GM19463 (cell line): ENCODE measurements around the gene RGS9.
A peak's percentile ranks its signal among the peaks of the same experiment; 100 is the strongest.
"Not testable (repeated sequence)": the region's sequence is repeated elsewhere in the genome, so short reads cannot be mapped to it uniquely, and the experiment has no call there.

Source experiments
- ATAC-seq: cut with Tn5 transposase; IDR thresholded peaks from one replicate; pipeline ENCODE4 v1.9.1; 2021; ENCODE audit warnings: mild to moderate bottlenecking, moderate library complexity; ENCODE audit not compliant: unreplicated experiment

The RGS9 gene

DNA sequence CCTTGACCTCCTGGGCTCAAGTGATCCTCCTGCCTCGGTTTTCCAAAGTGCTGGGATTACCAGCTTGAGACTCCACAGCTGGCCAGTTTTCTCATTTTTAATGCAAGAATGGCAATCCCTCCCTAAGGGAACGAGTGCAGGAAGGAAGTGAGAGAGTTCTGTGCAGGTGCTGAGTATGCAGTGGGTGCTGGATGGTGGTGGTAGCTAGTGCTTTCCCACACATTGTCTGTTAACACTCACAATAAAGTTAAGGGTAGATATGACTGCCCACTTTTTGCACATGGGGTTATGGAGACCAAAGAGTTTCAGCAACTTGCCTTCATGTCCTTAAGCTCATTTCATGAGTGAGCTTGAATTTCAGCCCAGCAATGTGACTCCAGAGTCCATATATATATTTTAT lies 18.5 kb downstream of the RGS9 start:
- ATAC-seq = peak; percentile 48

DNA sequence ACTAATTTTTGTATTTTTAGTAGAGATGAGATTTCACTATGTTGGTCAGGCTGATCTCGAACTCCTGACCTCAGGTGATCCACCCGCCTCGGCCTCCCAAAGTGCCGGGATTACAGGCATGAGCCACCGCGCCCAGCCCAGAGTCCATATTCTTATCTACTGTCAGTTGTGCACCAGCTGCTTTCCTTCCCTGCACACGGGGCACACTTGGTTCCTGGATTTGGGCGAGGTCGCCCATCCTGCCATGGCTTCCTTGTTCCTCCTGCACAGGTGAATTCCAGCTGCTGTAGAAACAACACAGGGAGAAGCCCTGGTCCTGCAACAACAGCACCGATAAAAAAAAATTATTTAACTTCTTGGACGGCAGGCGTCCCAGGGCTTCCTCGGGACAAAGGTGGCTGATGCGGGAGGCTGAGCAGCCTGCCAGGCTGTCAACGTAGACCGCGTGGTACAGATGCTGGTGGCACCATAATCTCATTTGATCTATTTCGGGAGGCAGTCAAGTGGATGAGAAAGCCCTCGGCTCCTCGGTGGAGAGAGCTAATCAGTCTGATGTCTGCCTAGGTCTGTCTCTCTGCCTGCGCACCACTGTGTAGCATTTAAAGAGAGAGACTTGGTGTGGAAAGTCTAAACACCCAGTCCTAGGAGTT lies 19.1 kb downstream of the RGS9 start:
- no peak for ATAC-seq

DNA sequence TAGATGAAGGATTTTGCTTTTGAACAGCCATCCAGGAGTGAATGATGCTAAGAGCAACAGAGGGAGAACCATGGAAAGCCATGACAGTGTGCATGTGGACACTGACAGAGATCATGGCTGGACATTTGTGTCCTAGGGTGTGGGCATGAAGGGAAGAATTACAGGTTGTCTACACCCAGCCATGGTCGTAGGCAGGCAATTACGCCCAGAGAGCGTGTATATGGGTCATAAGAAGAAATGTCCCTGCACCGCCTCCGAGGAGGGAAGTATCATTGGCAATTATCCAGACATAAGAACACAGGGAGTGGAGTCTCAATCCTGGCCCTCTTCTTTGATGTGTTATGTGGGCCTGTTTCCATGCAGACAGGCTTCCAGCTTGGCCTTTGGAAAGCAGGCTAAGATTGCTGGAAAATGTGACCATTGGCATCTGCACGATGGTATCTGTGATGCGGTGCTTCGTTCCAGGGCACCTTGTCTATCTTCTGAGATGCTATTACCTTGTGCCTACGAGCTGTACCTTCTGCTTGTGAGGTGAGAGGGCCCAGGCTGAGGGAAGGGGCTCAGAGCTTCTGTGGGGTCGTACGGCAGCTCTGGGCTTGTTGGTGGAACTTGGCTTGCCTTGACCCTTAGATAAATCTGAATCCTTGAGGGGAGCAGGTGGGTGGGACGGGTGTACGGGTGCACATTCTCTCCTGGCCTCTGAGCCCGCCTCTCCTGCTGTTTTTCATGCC lies 19.8 kb downstream of the RGS9 start:
- ATAC-seq = no peak

DNA sequence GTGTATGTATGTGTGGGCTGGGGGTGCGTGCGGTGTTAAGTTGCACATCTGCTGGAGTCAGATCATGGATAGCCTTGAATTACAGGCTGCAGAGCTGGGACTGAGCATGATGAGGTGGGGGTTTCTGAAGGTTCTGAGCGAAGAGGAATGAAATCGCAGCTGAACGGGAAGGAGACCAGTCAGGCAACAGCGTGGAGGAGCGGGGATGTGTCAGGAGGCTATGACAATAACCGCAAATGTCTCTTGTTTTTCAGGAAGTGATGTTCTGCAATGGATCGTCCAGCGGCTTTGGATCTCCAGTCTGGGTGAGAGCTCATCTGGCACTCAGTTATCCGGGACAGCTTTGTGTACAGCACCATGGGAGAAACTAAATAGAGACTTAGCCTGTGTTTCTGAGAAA lies 20.9 kb downstream of the RGS9 start:
- ATAC-seq = no peak

DNA sequence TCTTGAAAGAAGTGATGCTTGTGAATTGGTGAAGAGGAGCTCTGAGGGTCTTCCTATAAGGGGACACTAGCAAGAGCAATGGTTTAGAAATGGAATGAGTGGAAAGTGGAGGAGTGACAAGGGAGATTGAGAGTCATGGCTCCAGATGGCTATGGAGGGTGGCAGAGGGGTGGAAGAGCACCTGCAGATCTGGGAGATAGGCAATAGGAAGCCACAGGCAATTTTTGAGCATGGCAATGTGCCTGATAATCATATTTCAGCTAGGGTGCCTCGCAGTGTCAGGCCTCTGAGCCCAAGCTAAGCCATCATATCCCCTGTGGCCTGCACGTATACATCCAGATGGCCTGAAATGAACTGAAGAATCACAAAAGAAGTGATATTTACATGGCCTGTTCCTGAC lies 21.5 kb downstream of the RGS9 start:
- no peak for ATAC-seq

DNA sequence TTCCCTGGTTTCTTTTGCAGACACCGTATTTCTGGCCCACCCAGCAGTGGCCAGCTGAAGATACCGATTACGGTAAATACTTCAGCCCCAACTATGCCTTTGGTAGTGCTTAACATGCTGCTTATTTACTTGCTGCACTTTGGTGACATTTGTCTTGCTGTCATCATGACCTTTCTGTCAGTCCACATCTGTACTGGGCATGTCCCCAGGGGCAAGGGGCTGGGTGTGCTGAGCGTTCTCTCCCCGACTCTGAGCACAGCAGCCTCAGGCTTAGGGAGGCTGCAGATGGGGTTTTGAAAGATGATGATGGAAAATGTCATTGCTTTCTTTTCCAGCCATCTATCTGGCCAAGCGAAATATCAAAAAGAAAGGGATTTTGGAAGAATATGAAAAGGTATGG lies 23.3 kb downstream of the RGS9 start:
- ATAC-seq = no peak

DNA sequence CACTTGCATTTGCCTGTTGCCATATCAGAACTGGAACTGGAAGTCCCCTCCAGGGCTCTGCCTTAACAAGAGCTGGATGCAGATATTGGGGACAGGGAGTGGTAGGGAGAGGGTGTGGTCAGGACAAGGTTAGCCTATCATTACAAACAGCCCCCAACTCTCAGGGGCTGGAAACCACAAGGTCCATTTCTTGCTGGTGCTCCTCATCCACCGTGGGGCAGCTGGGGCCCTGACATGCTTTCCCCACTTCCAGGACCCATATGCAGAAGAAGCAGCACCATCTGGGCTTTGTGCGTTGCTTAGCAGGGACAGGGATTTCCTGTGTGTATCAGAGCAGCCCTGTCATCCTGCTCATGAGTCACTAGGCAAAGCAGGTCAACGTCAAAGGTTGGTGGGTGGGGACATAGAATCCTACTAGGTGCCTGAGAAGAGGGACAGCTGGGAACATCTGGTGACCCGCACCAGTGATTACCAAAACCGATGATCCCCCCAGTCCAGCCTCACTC lies 26.9 kb downstream of the RGS9 start:
- peak; percentile 98 for ATAC-seq

DNA sequence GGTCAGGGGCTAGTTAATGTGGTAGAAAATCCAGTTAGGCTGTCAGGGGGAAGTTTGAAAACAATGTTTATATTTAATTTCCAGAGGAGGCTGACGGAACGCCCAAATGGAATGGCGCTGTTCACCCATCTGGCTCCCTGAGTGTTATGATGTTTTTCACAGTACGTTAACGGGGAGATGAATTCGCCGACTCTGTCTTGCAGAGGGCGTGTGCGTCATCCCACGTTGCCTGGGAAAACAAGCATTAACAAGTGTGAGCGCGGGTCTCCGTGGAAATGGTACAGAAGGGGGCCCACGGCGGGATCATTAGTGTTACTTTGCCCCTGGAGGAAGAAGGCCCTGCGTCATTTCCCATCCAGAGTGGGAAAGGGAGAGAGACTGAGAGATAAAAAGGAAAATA lies 29.6 kb downstream of the RGS9 start:
- no peak for ATAC-seq

DNA sequence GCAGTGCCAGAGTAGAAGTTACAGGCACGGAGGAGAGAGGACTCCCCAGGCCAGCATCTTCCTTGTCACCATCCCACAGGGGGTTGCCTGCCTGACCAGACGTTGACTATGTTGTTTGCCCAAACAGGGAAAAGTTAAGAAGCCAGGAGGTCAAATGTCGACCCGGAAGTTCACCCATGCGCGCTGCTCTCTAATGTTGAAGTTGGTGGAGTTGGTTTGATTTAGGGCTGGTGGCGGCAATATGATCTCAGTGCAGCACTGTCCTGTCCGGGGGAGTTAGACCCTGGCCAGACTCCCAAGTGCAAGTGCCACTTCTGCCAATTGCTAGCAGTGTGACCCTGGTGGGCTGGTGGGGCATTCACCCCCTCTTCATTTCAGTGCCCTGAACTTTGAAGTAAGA lies 30.4 kb downstream of the RGS9 start:
- no peak for ATAC-seq

DNA sequence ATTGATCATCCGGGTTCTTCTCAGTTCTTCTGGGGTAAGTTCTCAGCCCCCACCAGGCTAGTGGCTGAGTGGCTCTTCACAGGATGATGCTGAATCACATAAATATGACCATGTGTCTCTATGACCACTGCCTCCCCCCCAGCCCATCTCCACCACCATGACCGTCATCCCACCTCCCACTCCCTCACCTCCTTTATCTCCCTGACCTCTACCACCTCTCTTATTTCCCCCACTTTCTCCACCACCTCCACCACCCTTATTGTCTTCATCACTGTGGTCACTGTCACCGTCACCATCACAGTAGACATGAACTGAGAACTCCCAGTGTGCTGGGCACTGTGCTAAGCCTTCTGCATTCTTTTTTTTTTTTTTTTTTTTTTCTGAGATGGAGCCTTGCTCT lies 32.5 kb downstream of the RGS9 start:
- no peak for ATAC-seq

DNA sequence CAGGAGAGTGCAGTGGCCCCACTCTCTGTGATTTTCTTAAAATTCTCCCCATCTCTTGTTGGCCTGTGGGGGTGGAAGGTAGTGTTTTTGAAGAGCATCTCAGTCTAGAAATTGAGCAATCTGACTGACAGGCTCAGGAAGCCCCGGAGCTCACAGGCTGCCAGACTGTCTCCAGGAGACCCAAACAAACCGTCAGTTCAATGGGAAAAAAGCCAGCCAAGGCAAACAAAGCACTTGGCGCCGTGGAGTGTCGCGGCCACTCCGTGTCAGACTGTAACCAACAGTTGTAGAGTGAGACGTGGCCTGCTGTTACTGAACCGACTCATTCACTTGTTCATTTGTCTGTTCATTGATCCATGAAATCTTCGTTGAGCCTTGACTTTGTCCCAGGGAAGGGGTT lies 33.7 kb downstream of the RGS9 start:
- no peak for ATAC-seq

DNA sequence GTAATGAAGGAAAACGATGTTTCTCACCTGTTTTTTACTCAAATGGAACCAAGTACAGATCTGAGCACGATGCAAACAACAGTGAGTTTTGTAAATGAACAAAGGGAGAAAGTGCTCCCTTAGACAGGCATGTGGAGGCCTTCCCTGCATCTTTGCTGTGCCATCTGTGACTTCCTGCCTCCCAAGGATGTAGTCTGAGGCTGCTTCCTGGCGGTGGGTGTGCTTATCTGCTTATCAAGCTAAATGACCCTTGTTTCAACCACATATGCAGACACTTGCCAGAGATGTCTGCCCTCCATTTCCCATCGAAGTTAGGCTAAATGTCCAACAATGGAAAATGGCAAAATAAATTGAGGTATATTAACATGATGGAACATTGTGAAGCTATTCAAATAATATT lies 34.6 kb downstream of the RGS9 start:
- no peak for ATAC-seq

DNA sequence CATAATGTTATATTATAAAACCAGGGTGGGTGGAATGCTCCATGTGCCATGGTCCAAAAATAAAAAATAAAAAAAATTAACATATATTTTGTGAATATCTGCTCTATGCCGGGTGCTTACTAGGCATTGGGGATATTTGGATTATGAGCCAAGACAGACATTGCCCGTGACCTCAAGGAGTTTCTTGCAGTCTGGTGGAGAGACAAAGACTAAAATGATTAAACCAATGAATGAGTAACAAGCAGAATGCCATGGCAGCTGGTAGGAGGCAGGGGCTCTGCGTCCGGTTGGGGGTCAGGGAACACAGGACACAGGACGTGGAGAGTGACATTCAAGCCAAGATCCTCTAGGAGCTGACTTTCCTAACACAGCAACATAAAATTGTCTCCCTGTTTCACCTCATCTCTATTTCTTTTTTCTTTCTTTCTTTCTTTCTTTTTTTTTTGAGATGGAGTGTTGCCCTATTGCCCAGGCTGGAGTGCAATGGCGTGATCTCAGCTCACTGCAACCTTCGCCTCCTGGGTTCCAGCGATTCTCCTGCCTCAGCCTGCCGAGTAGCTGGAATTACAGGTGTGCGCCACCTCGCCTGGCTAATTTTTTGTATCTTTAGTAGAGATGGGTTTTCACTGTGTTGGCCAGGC lies 35.4 kb downstream of the RGS9 start:
- ATAC-seq = no peak

DNA sequence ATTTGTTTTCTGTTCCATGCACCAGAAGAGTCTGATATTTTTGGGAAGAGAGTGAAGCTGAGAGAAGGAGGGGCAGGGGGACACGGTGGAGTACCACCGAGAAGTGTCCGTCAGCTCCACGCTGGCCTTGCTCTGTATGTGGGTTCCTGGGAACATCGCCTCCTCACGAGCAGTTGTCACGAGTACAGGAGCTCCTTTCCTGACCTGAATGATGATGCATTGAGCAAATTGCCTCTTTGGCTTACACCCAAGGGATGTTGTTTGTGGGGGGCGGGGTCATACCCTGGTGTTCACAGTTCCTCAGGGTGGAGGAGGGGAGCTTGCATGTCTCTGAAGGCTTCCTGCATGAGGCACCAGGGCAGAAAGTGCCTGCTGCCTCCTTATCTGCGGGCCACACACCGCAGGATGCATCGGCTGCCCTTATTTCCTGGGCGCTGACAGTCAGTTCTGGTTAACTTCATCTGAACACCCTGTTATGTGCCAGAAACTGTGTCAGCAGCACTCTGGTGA lies 36.2 kb downstream of the RGS9 start:
- ATAC-seq = no peak

DNA sequence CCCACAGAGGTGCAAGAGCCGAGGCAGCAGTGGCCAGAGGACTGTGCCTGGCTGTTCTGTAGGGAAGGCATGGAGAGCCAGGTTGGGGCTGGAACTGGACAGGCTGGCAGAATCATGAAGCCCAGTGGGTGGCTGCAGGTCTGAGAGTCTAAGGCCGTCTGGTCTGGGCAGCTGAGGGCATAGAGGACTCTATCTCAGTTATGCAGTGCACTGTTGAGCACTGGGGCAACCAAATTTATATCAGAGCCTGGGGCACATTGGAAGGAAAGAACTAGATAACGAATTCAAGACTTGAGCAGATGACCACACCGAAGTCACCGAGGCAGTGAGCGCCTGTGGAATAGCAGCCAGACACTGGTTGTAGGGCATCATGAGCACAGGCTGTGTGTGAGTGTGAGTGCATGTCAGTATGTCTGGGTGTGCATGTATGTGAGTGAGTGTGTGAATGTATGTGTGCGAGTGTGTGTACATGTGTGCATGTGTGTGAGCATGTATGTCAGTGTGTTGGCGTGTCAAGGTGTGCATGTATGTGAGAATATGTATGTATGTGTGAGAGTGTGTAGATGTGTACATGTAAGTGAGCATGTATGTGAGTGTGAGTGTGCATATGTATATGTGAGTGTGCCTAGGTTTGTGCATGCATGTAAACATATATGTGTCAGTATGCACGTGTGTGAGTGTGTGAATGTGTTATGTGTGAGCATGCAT lies 37.0 kb downstream of the RGS9 start:
- ATAC-seq = no peak

DNA sequence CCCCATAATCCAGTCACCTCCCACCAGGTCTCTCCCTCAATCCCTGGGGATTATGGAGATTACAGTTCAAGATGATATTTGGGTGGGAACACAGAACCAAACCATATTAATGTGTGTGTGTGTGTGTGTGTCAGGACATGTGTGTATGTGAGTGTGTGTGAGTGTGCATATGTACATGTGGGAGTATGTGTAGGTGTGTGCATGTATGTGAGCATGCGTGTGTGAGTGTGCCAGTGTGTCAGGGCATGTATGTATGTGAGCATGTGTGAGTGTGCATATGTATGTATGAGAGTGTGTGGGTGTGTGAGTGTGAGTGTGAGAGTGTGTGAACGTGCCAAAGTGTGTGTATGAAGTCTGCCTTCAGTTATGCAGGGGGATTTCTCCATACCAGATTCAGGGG lies 37.8 kb downstream of the RGS9 start:
- ATAC-seq = no peak

DNA sequence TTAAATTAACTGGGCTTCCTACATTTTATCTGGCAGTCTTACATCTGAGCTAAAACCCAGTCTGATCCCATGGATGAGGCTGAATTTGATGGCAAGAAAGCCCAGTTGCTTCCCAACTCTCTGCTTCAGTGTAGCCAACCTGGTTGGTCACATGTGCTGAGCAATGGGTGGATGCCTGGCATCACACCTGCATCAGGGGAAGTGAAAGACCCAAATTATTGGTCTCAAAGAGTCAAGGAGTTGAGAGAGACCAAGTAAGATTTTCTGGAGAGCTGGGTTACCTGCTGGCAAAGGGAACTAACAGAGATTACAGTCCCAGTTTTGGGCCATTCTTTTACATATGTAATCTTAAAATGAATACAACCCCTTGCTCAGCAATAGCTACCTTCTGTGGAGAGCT lies 38.8 kb downstream of the RGS9 start:
- ATAC-seq = no peak

DNA sequence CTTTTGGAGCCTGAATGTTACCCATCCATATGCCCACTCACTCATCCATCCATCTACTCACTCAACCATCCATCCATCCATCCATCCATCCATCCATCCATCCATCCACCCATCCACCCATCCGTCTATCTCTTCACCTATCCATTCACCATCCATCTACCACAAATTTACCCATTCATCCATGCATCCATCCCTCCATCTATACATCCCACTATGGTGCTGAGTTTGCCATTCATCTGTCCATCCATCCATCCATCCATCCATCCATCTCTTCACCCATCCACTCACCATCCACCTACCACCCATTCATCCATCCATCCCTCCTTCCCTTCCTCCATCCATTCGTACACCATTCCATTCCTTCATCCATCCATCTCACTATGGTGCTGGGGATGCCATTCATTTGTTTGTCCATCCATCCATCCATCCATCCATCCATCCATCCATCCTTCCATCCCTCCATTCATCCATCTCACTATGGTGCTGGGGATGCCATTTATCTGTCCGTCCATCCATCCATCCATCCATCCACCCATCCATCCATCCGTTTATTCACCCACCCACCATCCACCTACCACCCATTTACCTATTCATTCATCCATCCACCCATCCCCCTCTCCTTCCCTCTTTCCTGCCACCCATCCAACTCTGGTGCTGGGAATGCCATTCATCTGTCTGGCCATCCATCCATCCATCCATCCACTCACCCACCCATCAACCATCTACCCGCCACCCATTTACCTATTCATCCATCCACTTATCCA lies 39.7 kb downstream of the RGS9 start:
- ATAC-seq = no peak

DNA sequence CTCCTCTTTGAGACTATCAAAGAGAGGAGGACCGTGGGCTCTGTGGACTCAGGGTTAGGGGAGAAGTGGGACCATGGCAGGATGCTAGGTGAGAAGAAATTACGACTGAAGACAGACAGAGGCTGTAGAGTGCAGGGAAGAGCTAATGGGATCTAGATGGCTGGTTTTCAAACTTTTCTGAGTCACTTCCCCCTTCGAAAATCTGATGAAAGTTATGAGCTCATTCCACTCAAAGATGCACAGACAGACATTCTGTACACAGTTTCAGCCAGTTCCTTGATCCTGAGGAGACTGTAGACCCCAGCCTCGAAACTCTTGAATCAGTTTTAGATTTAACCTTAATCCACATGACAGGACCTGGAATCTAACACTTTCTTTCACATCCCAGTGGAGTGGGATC lies 40.7 kb downstream of the RGS9 start:
- no peak for ATAC-seq

DNA sequence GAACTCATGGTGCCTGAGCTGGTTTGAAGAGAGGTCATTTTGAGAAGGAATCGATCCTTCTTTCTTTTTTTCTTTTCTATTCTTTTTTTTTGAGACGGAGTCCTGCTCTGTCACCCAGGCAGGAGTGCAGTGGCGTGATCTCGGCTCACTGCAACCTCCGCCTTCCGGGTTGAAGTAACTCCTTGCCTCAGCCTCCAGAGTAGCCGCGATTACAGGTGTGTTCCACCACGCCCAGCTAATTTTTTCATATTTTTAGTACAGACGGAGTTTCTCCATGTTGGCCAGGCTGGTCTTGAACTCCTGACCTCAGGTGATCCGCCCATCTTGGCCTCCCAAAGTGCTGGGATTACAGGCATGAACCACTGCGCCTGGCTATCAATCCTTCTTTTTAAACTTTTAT lies 43.1 kb downstream of the RGS9 start:
- ATAC-seq = not testable (repeated sequence)
